UCSD-AML1 (cell line): ENCODE measurements around the gene TNNT3.
A peak's percentile ranks its signal among the peaks of the same experiment; 100 is the strongest.

Experiments used
- DNase-seq: peaks from one replicate; lab custom pipeline; 2025; ENCODE audit not compliant: unreplicated experiment; lab: John Stamatoyannopoulos, UW

Gene TNNT3

GRCh38 chr11:1894759-1895158 lies 24.7 kb upstream of the TNNT3 start:
- DNase-seq: no peak

- DNase-seq: no peak
These were observed 23.0 kb upstream of the TNNT3 start for GRCh38 chr11:1896468-1896867.

DNA sequence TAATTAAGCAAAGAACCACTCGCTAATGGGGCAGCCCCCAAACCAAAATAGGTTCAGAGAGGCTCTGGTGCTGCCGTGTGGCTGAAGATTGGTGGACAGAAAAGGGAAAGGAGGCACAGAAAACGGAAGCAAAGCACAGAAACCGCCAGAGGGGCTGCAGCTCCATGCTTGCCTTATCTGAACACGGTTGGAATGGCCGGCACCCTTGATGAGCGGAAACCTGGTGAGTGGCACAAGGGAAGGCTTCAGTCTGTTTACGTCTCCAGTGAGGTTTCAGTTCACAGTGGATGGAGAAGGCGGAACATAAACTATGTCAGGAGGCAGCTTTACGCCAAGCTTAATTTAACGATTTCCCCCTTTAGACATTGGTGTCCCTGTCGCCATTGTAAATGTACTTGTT lies 22.6 kb upstream of the TNNT3 start:
- peak; percentile 82 for DNase-seq

- no peak for DNase-seq
These were observed 20.4 kb upstream of the TNNT3 start for GRCh38 chr11:1899090-1899489.

- no peak for DNase-seq
These were observed 19.8 kb upstream of the TNNT3 start for GRCh38 chr11:1899686-1900085.

DNA sequence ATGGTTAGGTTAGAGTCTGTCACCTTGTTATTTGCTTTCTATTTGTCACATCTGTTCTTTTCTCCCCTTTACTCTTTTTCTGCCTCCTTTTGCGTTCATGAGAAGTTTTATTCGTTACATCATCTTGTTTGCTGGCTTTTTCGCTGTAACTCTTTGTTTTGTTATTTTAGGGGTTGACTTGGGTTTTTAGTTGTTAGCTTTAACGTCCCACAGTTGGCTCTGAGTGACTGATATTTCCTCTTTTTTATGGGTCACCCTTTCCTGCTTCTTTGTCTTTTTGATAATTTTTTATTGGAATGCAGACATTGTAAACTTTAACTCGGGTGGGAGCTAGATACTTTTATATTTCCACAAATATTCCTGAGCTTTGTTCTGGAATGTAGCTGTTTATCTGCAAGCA lies 13.3 kb upstream of the TNNT3 start:
- DNase-seq: no peak

GRCh38 chr11:1906611-1907423 lies 12.7 kb upstream of the TNNT3 start:
- DNase-seq: no peak

GRCh38 chr11:1908618-1909017 lies 10.9 kb upstream of the TNNT3 start:
- no peak for DNase-seq

- DNase-seq: no peak
These were observed 10.0 kb upstream of the TNNT3 start for GRCh38 chr11:1909524-1909923.

- no peak for DNase-seq
These were observed 7.1 kb upstream of the TNNT3 start for GRCh38 chr11:1912289-1912878.

DNA sequence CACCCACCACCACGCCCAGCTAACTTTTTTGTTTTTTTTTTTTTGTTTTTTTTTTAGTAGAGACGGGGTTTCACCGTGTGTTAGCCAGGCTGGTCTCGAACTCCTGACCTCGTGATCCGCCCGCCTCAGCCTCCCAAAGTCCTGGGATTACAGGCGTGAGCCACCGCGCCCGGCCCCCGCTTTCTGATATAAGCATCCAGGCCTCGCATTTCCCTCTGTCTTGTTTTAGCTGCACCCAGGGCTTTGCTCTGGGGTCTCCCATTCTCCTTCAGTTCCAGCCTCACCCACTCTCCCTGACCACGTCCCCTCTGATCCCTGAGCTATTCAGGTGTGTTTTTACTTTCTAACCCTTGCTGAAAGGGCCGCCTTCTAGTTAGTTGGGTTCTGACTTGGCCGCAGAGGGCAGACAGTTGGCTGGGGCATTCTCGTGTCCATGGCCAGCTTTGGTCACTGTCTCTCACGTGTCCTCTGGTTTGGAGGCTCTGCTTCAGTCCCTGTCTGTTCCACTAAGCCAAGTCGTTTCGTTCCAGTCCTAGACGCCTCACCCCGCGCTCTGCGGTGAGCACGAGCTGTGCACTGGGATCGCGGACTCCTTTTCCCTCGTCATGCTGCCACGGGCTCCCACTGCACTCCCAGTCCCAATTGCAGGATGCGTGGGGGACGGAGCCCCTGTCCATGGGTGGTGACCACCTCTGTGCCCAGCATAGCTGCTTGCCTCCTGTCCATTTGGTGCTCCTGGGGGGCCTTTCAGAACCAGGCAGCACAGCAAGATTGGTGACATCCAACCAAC lies 6.0 kb upstream of the TNNT3 start:
- DNase-seq: no peak

GRCh38 chr11:1915795-1916131 lies 3.7 kb upstream of the TNNT3 start:
- DNase-seq: no peak

DNA sequence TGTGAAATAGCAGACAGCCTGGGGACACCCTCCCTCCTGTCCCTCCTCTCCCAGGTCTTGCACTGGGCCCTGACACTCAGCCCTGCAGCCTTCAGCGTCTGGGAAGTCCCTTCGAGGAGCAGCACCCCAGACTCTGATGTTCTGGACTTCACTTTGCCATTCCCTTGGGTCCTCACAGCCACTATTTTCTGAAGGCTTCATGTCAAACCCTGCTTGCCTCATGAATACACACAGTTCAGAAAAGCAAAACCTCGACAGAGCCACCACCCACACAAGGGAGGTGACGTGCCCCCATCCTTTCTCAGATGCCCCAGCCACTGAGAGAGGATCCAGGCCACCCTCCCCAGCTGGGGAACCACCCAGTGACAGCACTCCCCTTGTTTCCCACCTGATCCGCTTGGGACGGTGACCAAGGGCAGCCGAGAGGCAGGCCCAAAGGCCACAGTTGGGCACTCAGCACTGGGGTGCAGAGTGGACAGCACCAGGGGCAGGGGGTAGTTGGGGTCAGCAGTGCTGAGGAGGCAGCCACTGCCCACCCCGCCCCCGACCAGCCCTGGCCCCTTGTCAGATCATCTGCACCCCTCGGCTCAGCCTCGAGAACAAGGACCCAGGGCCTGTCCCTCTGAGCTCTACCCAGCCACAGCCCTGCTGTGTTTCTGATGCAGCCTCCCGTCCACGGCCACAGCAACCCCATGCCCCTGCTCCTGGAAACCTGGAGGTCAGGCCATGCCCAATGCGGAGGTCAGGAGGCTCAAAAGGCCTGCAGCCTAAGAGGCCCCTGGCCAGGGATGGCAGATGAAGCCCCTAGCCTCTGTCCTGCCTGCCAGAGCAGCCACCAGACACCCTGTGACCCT lies 3.1 kb upstream of the TNNT3 start:
- no peak for DNase-seq

DNA sequence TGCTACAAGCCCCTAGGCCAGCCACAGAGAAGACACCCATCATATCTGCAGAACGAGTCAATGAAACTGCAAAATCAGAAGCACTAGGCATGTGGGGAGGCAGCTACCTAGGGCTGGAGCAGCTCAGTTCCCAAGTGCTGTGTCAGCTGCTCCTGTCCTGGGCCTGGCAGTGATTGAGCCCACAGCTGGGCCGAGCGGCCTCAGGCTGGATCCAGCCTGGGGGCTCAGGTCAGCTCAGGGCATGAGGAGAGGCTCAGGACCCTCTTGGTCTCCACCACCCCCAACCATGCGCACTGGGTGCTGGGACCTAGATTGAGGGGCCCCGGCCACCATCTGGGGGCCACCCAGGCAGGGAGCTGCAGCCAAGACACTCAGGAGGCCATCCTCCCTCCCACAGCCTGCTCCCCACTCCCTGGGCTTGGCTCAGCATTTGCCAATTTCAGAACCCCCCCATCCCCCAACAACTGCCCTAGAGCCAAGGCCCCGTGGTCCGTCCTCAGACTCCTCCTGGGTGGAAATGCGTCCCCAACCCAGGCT lies 2.4 kb upstream of the TNNT3 start:
- no peak for DNase-seq

GRCh38 chr11:1917523-1918435 lies 1.7 kb upstream of the TNNT3 start:
- DNase-seq: no peak

DNA sequence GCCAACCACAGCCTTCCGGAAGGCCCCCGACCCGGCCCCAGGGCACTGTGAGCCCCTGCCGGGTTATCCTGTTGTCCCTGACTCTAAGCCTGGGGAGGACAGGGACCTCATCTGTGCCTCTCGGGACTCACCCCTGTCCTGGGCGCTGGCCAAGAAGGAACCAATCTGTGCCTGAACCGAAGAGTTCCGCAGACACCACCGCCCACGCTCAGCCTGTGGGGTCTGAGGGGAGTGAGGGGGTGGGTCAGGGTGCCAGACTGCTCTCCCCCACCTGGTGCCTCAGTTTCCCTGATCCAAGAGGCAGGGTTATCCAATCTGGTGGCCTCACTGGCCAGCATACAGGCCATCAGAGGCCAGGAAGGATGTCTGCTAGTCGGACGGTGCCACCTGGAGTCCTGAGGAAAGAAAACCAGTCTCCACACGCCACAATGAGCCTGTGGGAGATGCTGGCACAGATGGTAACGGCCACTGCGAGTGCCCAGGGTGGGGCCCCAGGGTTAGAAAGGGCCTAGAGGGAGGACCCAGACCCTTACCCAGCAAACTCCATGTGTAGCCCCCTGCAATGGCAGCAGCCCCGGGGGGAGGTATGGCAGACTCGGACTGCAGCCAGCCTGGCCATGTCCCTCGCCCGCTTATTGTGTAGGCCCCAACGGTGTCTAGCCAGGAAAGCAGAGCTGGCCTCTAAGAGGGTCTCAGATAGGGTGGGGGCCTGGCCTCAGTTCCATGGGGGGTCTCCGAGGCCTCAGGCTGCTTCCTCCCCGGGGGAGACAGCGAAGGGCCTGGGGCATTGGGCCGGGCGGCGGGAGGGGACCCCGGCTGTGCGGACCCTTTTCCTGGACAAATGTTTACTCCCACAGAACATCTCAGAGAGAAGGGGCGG lies 827 bp upstream of the TNNT3 start:
- DNase-seq: no peak

- DNase-seq: no peak
These were observed 815 bp downstream of the TNNT3 start for GRCh38 chr11:1920128-1920908.

DNA sequence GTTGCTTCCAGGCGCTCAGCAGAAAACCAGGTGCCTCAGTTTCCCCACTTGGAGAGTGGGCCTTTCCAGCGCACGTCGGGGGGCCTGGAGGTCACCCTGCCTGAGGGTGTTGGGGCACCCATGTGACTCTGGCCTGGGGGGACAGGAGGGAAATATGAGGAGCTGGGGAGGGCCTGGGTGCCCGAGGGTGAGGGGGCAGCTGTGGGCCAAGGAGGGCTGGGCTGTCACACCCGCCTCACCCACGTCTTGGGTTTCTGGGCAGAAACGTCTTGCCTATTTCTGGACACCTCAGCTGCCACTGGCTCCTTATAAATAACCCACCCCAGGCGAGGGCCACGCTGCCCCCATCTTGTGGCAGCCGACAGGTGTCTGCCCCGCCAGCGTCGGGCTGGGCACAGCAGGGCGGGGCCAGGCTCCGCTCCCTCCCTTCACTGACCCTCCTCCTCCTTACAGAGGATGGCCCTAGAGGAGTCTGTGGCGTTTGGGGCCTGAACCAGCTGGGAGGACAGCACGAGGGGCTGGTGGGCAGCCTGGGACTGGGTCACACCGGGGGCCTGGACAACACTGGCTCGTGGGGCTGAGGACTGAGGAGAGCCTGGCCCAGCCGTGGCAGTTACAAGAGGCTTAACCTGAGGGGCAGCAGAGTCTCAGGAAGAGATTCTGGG lies 1.5 kb downstream of the TNNT3 start:
- no peak for DNase-seq
